HepG2 (cell line): Measurements from ENCODE around the gene THRSP. TPM values are rescaled to one million over a fixed set of nuclear protein-coding genes. Genes with fewer than 3 reads are reported as not detected.
A peak's percentile ranks its signal among the peaks of the same experiment; 100 is the strongest.

Experiments used
- FOXP4 ChIP-seq: sonication (generic); formaldehyde crosslinking; IDR thresholded peaks from 2 replicates; pipeline ENCODE4 v1.4.0; 2020; ENCODE audit warnings: missing genetic modification reagents
- HNF4G ChIP-seq, 2 experiments: sonication (generic) in 1 of 2; formaldehyde crosslinking in 1 of 2; IDR thresholded peaks; 2 replicates each; pipeline versions ENCODE4 v1.4.0 to v1.6.1; 2011 to 2020; ENCODE audit warnings: borderline replicate concordance in 2 of 2, low read depth in 2 of 2, mild to moderate bottlenecking in 2 of 2, low read length in 1 of 2, missing genetic modification reagents in 1 of 2, moderate library complexity in 1 of 2
- KDM5B ChIP-seq: sonication (generic); formaldehyde crosslinking; IDR thresholded peaks from 2 replicates; pipeline ENCODE4 v1.4.0; 2020; ENCODE audit warnings: missing genetic modification reagents, mild to moderate bottlenecking, borderline replicate concordance
- PHF5A ChIP-seq: IDR thresholded peaks from one replicate; pipeline ENCODE4 v1.6.1; 2018; ENCODE audit warnings: low read depth, missing genetic modification reagents; ENCODE audit not compliant: unreplicated experiment
- RBM39 ChIP-seq: fragments of 200-400 bp; formaldehyde crosslinking; IDR thresholded peaks from one replicate; pipeline ENCODE4 v1.6.1; 2018; ENCODE audit warnings: antibody characterized with exemption, mild to moderate bottlenecking, low read depth, low read length; ENCODE audit not compliant: poor library complexity, severe bottlenecking
- RFX3 ChIP-seq: IDR thresholded peaks from 2 replicates; pipeline ENCODE4 v1.6.1; 2016; ENCODE audit warnings: missing biosample characterization, missing genetic modification reagents
- SAFB2 ChIP-seq: sonication (generic); formaldehyde crosslinking; IDR thresholded peaks from 2 replicates; pipeline ENCODE4 v1.5.1; 2020; ENCODE audit warnings: missing genetic modification reagents, low read depth, mild to moderate bottlenecking, borderline replicate concordance
- SKI ChIP-seq: fragments of 450-650 bp; IDR thresholded peaks from one replicate; pipeline ENCODE4 v1.6.1; 2018; ENCODE audit warnings: mild to moderate bottlenecking; ENCODE audit not compliant: partially characterized antibody
- SOX6 ChIP-seq, 2 experiments: fragments of 450-650 bp in 1 of 2; sonication (generic) in 1 of 2; formaldehyde crosslinking in 1 of 2; IDR thresholded peaks; 2 replicates each; pipeline versions ENCODE4 v1.4.0 to v1.6.1; 2017 to 2020; ENCODE audit warnings: antibody characterized with exemption in 1 of 2, mild to moderate bottlenecking in 1 of 2, missing genetic modification reagents in 1 of 2
- TBX2 ChIP-seq: sonication (generic); formaldehyde crosslinking; IDR thresholded peaks from 2 replicates; pipeline ENCODE4 v1.5.0; 2020; ENCODE audit warnings: missing genetic modification reagents, mild to moderate bottlenecking, borderline replicate concordance
- THRA ChIP-seq: sonication (generic); formaldehyde crosslinking; IDR thresholded peaks from 2 replicates; pipeline ENCODE4 v1.4.0; 2020; ENCODE audit warnings: missing genetic modification reagents, borderline replicate concordance
- YEATS4 ChIP-seq: sonication (generic); formaldehyde crosslinking; IDR thresholded peaks from 2 replicates; pipeline ENCODE4 v1.4.0; 2020; ENCODE audit warnings: missing genetic modification reagents, borderline replicate concordance
- ZGPAT ChIP-seq: IDR thresholded peaks from 2 replicates; pipeline ENCODE4 v1.6.1; 2016; ENCODE audit warnings: mild to moderate bottlenecking
- ZMYM2 ChIP-seq: sonication (generic); formaldehyde crosslinking; IDR thresholded peaks from 2 replicates; pipeline ENCODE4 v1.8.0; 2022; ENCODE audit warnings: mild to moderate bottlenecking, missing genetic modification reagents
- ZNF33A ChIP-seq: sonication (generic); formaldehyde crosslinking; IDR thresholded peaks from 2 replicates; pipeline ENCODE4 v1.5.1; 2020; ENCODE audit warnings: missing genetic modification reagents, mild to moderate bottlenecking, moderate library complexity, borderline replicate concordance
- ZNF34 ChIP-seq: sonication (generic); formaldehyde crosslinking; IDR thresholded peaks from 2 replicates; pipeline ENCODE4 v1.4.0; 2020; ENCODE audit warnings: mild to moderate bottlenecking, missing genetic modification reagents, borderline replicate concordance
- ZNF512 ChIP-seq: sonication (generic); formaldehyde crosslinking; IDR thresholded peaks from 2 replicates; pipeline ENCODE4 v1.4.0; 2020; ENCODE audit warnings: mild to moderate bottlenecking, missing genetic modification reagents
- ZNF615 ChIP-seq: sonication (generic); formaldehyde crosslinking; IDR thresholded peaks from 2 replicates; pipeline ENCODE4 v1.5.0; 2020; ENCODE audit warnings: mild to moderate bottlenecking, missing genetic modification reagents, borderline replicate concordance
- ZNF7 ChIP-seq: IDR thresholded peaks from 2 replicates; pipeline ENCODE4 v1.6.1; 2016; ENCODE audit warnings: missing biosample characterization, missing genetic modification reagents
- polyA plus RNA-seq, 8 experiments: library from polyadenylated mRNA; depleted of rRNA in 3 of 8; stranded (reverse) in 7 of 8; unstranded in 1 of 8; fragments of >200 nt; fragmentation: Illumina TruSeq in 4 of 8; extraction: Trizol in 4 of 8; gene quantifications; 2 replicates each; pipeline versions ENCODE4 v1.2.1 to v1.2.3, GENCODE V29; 2011 to 2016; ENCODE audit warnings: low read depth in 4 of 8, missing spikeins in 1 of 8, mixed read lengths in 1 of 8; ENCODE audit not compliant: insufficient read depth in 1 of 8
- total RNA-seq, 5 experiments: library from RNA; depleted of rRNA; stranded (reverse); fragments of >200 nt; fragmentation: Illumina TruSeq; extraction: Trizol; gene quantifications; 2 replicates each; pipeline ENCODE4 v1.2.3, GENCODE V29; 2016; ENCODE audit warnings: low read depth in 1 of 5

THRSP gene
- total and polyA plus RNA-seq, 2 of the 13 experiments (the other 11 are each of a cell fraction or from before 2014, with no cell fraction given) = 0.13 to 0.58 TPM

- peak; percentile 57 for TF ChIP-seq FOXP4 (CRISPR knock-in tag)
- no peak for TF ChIP-seq ZNF33A
- peak; percentile 98 for TF ChIP-seq ZNF512 (CRISPR knock-in tag)
- TF ChIP-seq TBX2 = 0 out of 2 replicates have a peak, but pooled peaks have one; percentile 36
- peak; percentile 54 for TF ChIP-seq PHF5A (CRISPR knock-in tag)
- TF ChIP-seq YEATS4 (CRISPR knock-in tag) = peak; percentile 34; the same call in 1 of the 2 replicates
- TF ChIP-seq RBM39 = no peak
- TF ChIP-seq ZNF34 (CRISPR knock-in tag) = no peak
- 0 out of 2 replicates have a peak, but pooled peaks have one; percentile 14 for TF ChIP-seq HNF4G (IDR thresholded peaks at IDR 0.05; ENCODE audit: borderline replicate concordance, low read depth, low read length)
- no peak; the same call in 1 of the 2 replicates for TF ChIP-seq HNF4G (CRISPR knock-in tag; IDR thresholded peaks at IDR 0.05; ENCODE audit: borderline replicate concordance, low read depth)
- no peak for TF ChIP-seq ZMYM2 (CRISPR knock-in tag)
- no peak for TF ChIP-seq SKI
- TF ChIP-seq ZGPAT = peak; percentile 45; the same call in 1 of the 2 replicates
- TF ChIP-seq SOX6 (IDR thresholded peaks at IDR 0.05) = no peak
- TF ChIP-seq SOX6 (CRISPR knock-in tag; IDR thresholded peaks at IDR 0.05) = peak; percentile 56
- TF ChIP-seq KDM5B (CRISPR knock-in tag) = no peak
- TF ChIP-seq SAFB2 (CRISPR knock-in tag) = no peak
- TF ChIP-seq ZNF7 (CRISPR knock-in tag) = no peak
- TF ChIP-seq ZNF615 = no peak; the same call in 1 of the 2 replicates
- no peak; the same call in 1 of the 2 replicates for TF ChIP-seq THRA (CRISPR knock-in tag)
- TF ChIP-seq RFX3 (CRISPR knock-in tag) = no peak
Observed at GRCh38 chr11:78039919-78040671, 23.6 kb upstream of the THRSP start (continued).
